Breast epithelium (tissue), 4 donors: ENCODE measurements around the gene RAD23B. TPM values are rescaled to one million over a fixed set of nuclear protein-coding genes. Genes with fewer than 3 reads are reported as not detected.

Source experiments
- DNase-seq, 2 donors: peaks; one replicate each; pipeline ENCODE4 v3.0.0-alpha.2; 2019; ENCODE audit warnings: low spot score in 2 of 2
- H3K27ac ChIP-seq, 2 donors: fragments of 200-600 bp; sonication (generic) in 1 of 2; one replicate each; pipeline ENCODE4 v1.5.1; 2016 to 2019; ENCODE audit warnings: mild to moderate bottlenecking in 1 of 2
- H3K27me3 ChIP-seq, 2 donors: fragments of 200-600 bp; sonication (generic) in 1 of 2; one replicate each; pipeline versions ENCODE4 v1.5.1 to v1.6.0; 2017 to 2019; ENCODE audit warnings: control low read depth in 1 of 2, mild to moderate bottlenecking in 1 of 2
- H3K36me3 ChIP-seq: fragments of 200-600 bp; one replicate; pipeline ENCODE4 v1.5.1; 2019
- H3K4me1 ChIP-seq, 2 donors: fragments of 200-600 bp; sonication (generic); one replicate each; pipeline ENCODE4 v1.5.1; 2016 to 2019; ENCODE audit warnings: control low read depth in 1 of 2
- H3K4me3 ChIP-seq, 3 donors: fragments of 200-600 bp; sonication (generic); 1 replicate in 2 of 3; 2 replicates in 1 of 3; pipeline ENCODE4 v1.5.1; 2016 to 2019; ENCODE audit warnings: mild to moderate bottlenecking in 3 of 3, moderate library complexity in 2 of 3
- H3K9me3 ChIP-seq, 2 donors: fragments of 200-600 bp; sonication (generic) in 1 of 2; one replicate each; pipeline ENCODE4 v1.5.1; 2016 to 2019; ENCODE audit warnings: control low read depth in 1 of 2
- POLR2A ChIP-seq: fragments of 450-650 bp; IDR thresholded peaks from one replicate; pipeline ENCODE4 v1.6.1; 2016; ENCODE audit warnings: antibody characterized with exemption, mild to moderate bottlenecking, moderate library complexity
- POLR2AphosphoS5 ChIP-seq, 3 donors: sonication (generic); formaldehyde crosslinking; IDR thresholded peaks; one replicate each; pipeline ENCODE4 v1.6.1; 2017; ENCODE audit warnings: antibody characterized with exemption in 3 of 3
- intact Hi-C: fragments of 100-400 bp; cut with DNase I; formaldehyde crosslinking; loops from one replicate; pipeline ENCODE4 v1.15.1; 2023; ENCODE audit warnings: low total_unique reads
- total RNA-seq, 3 donors: library from RNA; depleted of rRNA; stranded (reverse); fragments of >200 nt; gene quantifications; one replicate each; pipeline ENCODE4 v1.1.0, GENCODE V29; 2016
- TF ChIP-seq, protein P1 (sequence below), 3 donors: fragments of 450-650 bp; IDR thresholded peaks; one replicate each; pipeline ENCODE4 v1.5.1; 2016 to 2017; ENCODE audit warnings: antibody characterized with exemption in 3 of 3, mild to moderate bottlenecking in 3 of 3, moderate library complexity in 3 of 3

RAD23B gene
- total RNA-seq, 3 donors from 2014 or later: 63.6 to 70.2 (median 68.1) TPM

DNA sequence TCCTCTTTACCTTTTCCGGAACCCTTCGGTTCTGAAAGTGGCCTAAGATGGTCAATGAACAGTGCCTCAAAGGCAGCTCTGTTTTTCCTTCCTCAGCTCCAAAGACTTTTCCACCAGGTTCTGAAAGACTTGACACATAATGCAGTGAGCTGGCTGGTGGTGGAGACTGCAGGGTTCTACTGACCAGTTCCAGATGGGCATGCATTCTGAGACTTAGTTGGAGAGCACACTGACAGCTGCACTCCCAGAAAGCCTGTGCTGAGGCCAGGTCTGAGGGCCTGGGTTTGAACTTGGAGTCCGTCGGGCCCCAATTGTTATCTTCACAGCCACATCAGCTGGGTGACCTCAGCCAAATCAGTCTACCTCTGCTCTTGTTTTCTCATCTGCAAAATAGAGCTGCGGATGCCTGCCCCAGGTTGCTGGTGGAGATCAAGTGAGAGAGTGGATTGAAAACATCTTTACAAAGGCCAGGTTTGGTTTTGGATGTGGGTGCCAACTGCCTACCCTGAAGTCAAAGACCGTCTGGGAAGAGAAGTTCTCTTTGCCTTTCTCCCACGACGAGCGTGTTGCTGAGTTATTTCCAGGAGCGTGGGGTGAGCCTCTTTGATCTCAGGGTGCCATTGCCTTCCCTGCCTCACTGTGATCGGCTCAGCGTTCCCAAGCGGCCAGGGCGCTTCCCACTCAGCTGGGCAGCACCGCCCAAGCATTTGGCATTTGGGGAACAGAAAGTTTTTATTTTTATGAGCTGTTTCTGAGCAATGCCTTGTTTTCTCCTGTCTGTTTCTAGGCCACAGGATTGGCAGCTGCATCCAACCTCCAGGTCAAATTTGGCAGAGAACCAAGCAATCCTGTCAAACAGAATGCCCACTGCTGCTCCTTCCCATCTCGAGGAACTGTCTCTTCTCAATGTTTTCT is 54.9 kb downstream of the RAD23B start:
- intact Hi-C loops: loop anchor here (10.0 kb wide), 1 partner anchor 83 kb away; no protein-coding TSS in a partner anchor
- H3K27me3 ChIP-seq: no peaks in the 10 kb centered on the region
- peak in 1 of 2 donors; percentile 48 for DNase-seq
- no peaks in the 10 kb centered on the region for H3K9me3 ChIP-seq
- peak overlapping the region in 1 of 3 donors; percentile 10 for H3K4me3 ChIP-seq
- no peaks in the 10 kb centered on the region for H3K36me3 ChIP-seq
- peaks cover 0 to 5% of the 10 kb centered on the region in 2 donors for H3K4me1 ChIP-seq
- TF ChIP-seq, protein P1, sequence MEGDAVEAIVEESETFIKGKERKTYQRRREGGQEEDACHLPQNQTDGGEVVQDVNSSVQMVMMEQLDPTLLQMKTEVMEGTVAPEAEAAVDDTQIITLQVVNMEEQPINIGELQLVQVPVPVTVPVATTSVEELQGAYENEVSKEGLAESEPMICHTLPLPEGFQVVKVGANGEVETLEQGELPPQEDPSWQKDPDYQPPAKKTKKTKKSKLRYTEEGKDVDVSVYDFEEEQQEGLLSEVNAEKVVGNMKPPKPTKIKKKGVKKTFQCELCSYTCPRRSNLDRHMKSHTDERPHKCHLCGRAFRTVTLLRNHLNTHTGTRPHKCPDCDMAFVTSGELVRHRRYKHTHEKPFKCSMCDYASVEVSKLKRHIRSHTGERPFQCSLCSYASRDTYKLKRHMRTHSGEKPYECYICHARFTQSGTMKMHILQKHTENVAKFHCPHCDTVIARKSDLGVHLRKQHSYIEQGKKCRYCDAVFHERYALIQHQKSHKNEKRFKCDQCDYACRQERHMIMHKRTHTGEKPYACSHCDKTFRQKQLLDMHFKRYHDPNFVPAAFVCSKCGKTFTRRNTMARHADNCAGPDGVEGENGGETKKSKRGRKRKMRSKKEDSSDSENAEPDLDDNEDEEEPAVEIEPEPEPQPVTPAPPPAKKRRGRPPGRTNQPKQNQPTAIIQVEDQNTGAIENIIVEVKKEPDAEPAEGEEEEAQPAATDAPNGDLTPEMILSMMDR (IDR thresholded peaks at IDR 0.05): no peak
- TF ChIP-seq POLR2AphosphoS5 (IDR thresholded peaks at IDR 0.05): peak in 1 of 3 donors; percentile 19
- peak overlapping the region; percentile 64 to 68 for H3K27ac ChIP-seq

DNA sequence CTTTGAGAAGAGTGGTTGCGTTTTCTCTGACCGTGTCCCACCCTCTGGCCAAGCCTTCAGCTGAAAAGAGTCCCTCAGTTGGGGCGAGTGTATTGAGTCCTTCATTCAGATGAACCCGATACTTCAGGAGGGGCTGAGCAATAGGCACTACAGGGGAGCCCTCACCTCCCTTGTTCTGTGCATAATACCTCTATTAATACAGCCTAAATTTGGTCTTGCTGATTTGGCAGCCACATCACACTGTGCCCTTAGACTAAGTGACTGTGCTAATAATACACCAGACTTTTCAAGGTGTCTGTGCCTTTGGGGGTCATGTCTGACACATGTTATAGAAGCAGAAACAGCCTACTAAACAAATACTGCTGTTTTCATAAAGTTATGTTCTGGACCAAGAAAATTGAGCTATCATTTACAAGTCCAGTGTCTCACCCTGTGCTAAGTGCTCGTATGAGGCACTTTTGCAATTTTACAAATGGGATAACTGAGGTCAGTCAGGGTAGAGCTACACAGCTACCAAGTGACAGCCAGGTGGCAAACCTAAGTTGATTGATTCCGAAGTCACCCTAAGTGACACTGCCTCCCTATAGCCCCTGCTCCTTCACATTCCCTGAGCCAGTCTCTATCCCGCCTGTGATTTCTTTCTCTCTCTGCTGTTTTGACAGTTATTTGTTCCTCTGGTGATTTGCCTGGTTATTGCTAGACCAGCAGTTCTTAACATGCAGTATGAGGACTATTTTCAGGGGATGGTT is 56.0 kb downstream of the RAD23B start:
- H3K36me3 ChIP-seq: no peaks in the 10 kb centered on the region
- H3K9me3 ChIP-seq: no peaks in the 10 kb centered on the region
- peaks cover 0 to 5% of the 10 kb centered on the region in 2 donors for H3K4me1 ChIP-seq
- H3K27ac ChIP-seq: peak overlapping the region in 1 of 2 donors; percentile 68
- no peak overlapping the region for H3K4me3 ChIP-seq
- no peaks in the 10 kb centered on the region for H3K27me3 ChIP-seq
- TF ChIP-seq POLR2AphosphoS5 (IDR thresholded peaks at IDR 0.05): no peak
- TF ChIP-seq POLR2A: no peak
- TF ChIP-seq, protein P1 (IDR thresholded peaks at IDR 0.05): no peak
- intact Hi-C loops: loop anchor here (10.0 kb wide), 1 partner anchor 84 kb away; no protein-coding TSS in a partner anchor
- no peak for DNase-seq

DNA sequence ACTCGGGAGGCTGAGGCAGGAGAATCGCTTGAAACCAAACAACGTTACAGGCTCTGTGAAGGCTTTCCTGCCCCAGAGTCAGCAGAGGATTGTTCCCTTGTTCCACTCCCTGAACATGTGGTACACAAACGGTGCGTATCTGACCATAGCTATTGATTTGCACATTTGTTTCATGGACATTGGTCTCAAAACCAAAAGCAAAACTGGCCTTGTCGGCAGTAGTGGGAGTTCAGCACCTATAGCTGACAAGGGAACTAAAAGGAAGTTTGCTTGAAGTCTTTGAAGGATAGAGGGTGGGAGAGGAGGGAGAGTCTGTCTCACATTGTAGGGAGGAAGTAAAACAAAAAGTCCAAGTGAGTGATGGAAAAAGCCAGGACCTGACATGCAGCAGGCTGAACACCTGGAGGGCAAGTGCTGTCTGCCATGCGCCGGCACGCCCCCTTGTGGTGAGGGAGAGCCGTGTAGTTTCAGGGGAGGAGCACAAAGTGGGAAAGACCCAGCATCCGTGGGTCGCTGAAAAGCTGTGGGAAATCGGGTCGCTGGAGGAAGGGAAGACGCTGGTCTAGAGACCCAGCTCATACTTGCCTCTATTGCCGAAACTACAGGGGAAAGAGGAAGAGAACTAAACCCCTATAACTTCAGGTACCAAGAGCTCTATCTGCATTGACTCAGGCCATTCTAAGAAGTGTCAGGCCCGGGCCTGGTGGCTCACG is 58.0 kb downstream of the RAD23B start:
- H3K36me3 ChIP-seq: no peaks in the 10 kb centered on the region
- no peaks in the 10 kb centered on the region for H3K27me3 ChIP-seq
- H3K4me1 ChIP-seq: peaks cover 0 to 5% of the 10 kb centered on the region in 2 donors
- H3K4me3 ChIP-seq: no peak overlapping the region
- no peak overlapping the region for H3K27ac ChIP-seq
- DNase-seq: peak; percentile 70 to 85
- no peaks in the 10 kb centered on the region for H3K9me3 ChIP-seq
- TF ChIP-seq POLR2A (no peak), POLR2AphosphoS5 (IDR thresholded peaks at IDR 0.05) (peak in 1 of 3 donors; percentile 57)
- TF ChIP-seq, protein P1 (IDR thresholded peaks at IDR 0.05): peak; percentile 75 to 84 (median 79)
- intact Hi-C loops: no loop called here

DNA sequence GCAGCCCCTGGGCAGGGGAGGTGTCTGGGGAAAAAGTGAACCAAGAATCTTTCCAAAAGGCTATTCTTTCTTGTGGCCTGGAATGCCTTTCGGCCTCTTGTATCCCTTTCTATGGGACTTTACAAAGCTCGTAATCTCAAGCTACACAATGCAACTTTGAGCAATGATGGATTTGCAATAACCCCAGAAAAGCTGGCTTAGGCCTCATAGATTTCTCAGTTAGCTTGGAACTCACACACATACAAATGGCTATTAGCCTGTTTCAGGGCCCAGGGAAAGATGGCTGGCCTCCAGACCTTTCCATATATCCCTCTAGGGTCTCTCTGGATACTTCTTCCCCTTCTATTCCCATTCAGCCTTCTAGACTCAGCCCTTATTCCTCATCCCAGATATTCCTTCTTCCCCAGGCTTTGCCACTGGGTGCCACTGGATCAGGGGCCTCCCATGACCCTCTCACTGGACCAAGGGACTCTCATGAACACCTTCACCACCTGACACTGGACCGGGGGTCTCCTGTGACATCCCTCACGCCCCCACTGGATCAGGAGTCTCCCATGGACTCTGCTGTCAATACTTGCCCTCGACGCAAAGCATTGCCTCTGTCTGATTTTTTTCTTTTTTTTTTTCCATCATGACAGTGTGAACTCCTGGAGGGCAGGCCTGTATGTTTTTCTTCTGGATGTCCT is 59.5 kb downstream of the RAD23B start:
- H3K27me3 ChIP-seq: no peaks in the 10 kb centered on the region
- peaks cover 0 to 5% of the 10 kb centered on the region in 2 donors for H3K4me1 ChIP-seq
- no peak overlapping the region for H3K27ac ChIP-seq
- no peak for TF ChIP-seq POLR2AphosphoS5 (IDR thresholded peaks at IDR 0.05)
- TF ChIP-seq, protein P1 (IDR thresholded peaks at IDR 0.05): no peak
- TF ChIP-seq POLR2A: no peak
- DNase-seq: no peak
- no peaks in the 10 kb centered on the region for H3K9me3 ChIP-seq
- intact Hi-C loops: no loop called here
- no peak overlapping the region for H3K4me3 ChIP-seq
- no peaks in the 10 kb centered on the region for H3K36me3 ChIP-seq
